HG02763 (cell line): ENCODE data around the gene SORCS1.

Experiments
- ATAC-seq: cut with Tn5 transposase; IDR thresholded peaks from one replicate; pipeline ENCODE4 v1.9.1; 2021; ENCODE audit warnings: mild to moderate bottlenecking, moderate library complexity; ENCODE audit not compliant: unreplicated experiment

The SORCS1 gene

DNA sequence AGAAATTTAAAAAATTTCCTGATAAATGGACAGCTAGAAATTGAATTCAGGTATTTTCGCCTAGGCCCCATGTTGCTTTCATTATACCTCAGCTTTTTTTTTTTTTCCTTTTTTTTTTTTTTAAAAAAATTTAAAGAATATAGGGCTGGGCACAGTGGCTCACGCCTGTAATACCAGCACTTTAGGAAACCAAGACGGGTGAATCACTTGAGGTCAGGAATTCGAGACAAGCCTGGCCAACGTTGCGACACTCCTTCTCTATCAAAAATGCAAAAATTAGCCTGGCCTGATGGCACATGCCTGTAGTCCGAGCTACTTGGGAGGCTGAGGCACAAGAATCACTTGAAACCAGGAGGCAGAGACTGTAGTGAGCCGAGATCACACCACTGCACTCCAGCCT is 334.0 kb downstream of the SORCS1 start:
- ATAC-seq: no peak

DNA sequence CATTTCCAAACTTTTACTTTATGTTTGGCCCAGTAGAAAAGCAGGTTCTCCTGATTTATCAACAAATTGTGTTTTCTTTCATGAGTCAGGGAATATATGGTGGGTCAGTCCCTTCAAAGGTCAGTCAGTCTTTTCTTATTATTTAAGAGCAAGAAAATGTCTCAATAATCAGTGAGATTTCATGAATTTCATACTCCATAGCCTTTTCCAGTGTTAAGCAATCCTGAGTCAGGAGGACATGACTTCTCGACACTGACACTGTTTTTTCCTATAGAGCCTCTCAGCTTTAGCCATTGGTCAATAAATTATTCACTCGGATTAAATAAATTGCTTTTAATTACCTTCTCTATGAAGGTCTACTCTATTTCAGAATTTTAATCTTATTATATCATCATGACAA is 334.5 kb downstream of the SORCS1 start:
- ATAC-seq: no peak

DNA sequence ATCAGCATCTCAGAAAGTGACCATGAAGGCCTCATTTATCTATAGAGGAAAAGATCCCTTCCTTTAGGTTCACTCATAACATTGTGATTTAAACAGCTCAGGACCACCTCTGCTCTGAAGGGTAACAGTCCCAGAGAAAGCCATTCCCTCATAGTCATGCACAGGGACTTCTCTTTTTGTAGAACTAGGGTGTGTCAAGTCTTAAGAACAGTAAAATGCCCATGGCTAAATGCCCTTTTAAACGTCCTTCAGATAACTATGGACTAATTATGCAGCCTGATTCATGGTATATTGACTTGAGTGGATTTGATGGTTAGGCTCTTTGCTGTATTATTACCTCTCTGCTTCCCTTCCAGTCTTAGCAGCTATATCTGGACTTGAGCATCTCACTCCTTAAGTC is 337.8 kb downstream of the SORCS1 start:
- no peak for ATAC-seq

DNA sequence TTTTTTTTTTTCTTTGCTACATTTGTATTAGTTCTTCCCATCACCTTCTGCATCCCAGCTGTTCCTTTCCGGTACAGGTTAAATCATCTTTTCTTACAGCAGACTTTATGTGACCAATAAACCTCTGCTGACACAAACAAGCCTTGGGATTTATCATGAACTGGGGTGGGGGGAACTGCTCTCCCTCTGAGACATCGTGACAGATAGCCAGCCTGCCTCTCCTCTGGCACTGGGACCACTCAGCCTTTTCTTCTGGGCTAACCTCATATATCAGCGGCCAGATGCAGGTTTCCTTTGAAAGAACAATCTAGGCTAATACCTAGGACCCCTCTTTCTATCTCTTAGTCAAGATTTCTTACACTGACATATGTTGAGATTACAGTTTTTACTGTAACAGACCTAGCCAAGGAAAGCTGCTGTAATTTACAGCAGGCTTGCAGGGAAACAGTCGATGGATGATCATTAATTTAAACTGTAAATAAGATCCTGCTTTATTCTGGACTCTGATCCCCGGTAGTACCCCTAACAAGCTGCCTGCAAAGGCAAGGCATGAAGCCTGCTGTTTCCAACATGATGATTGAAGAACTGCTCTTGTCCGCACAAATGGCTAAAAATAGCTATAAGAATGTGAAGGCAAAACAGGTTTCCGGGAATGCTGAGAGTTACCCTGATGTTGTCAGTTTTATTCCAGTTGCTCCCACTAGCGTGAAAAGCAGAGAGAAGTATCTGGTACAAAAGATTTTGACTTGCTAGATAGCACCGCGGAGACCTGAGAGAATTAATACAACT is 338.7 kb downstream of the SORCS1 start:
- no peak for ATAC-seq

DNA sequence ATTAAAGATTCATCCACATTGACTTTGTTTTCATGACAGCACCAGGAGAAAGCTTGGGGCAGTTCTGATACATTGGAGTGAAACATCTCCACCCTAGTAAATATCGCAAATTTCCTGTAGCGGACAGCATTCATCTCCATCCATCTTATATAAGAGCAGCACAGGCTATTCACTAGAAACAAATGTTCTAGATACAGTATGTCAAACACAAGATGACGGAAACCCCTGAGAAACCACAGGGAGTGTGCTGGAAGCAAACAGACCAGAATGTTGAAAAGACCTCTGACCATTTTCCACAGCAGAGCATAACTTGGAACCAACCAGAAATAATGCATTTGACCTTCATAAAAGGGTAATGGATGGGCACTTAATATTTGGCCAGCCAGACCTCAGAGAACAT is 343.9 kb downstream of the SORCS1 start:
- no peak for ATAC-seq

DNA sequence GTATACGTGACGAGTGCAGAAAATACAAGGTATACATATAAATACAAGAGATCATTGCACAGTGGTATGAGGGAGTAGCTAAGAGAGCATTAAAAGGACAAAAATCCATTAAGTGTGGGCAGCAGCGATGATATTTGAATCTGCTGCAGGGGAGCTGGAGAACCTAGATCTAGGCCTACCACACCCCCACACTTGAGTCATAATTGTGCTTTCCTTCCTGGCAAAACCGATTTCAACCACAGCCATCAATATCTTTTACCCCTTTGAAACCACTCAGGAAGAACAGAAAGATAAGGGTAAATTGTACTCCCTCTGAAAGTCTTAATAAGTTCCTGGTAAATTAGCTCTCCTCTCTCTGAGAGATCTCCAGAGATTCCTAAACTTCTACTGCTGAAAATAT is 345.0 kb downstream of the SORCS1 start:
- ATAC-seq: no peak

DNA sequence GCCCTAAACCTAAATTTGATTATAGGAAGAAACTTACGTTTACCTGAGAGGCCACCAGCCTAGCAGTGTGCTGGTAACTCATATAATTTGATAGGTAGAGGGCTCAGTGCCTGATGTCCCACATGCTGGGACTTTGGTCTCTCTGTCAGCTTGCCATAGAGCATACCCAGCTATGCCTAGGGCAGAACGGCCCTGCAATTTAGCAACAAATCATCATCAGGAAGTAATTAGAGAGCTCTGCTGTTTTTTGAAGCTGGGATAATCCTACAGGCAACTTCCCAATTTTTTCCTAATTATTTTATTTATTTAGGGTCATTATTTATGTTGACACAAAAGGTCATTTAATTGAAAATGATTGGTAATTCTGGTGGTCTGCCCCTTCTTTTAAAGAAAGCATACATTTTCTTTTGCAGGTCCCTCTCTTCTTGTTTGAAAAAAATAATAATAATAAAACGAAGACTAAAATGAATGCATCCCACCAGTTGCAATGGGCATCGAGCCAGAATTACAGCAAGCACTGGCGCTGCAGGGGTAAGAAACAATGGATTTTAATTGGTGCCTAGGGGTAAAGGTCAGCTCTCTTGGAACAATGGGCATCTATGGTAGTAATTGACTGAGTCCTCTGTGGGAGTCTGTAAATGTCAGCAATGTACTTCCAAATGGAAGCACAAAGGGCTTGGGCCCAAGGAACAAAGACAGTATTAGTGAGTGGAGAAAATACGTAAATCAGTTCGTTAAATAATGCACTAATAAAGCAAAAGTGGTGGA is 348.0 kb downstream of the SORCS1 start:
- no peak for ATAC-seq

DNA sequence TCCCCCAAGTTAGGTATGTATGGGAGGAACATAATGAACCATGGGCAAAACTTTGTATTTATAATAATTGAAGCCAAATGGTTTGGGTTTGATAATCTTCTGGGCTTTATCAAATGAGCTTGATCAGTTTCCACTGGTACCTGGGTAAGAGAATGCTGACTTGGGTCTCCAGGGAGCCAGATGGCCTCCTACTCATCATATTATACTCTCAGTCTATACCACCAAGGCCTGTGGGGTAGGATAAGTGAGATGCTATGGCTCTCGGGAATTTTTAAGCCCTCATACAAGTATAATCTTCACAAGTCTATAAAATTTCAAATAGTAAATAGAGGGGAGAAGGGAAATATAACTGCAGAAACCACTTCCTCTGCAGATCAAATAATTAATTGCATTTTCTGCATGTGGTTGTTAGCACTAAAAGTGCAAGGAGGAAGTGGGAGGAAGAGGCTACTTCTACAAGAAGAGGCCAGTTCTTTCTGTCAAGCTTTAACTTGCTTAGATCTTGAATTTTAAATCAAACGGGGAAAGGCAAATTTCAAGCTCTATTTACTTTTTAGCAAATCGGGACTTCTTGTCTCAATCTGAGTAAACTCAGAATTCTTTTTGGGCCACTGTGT is 349.0 kb downstream of the SORCS1 start:
- ATAC-seq: no peak

DNA sequence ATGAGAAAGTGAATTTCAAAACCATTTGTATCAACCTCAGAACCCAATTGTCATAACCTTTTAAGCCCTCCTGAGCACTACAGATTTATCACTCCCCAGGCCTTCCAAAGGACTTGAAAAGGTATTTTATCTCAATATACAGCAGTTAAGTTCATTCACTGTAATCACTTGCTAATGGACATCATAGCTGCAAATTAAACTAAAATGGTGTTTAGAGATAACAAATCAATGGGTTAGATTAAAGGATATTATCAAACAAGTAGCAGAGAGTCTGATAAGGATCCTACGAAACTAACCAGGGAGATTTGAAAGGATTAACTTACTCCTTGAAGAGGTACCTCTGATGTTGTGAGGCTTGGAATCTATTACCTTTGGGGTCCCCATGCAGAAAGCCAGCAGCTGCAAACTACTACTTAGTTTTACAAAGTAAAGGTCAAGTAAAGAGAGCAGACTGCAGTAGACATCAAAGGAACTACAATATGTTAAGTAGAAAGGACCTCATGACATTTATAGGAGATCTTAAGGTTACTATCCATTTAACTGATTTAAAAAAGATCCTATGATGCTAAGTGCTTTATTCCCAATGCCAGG is 359.4 kb downstream of the SORCS1 start:
- ATAC-seq: no peak

DNA sequence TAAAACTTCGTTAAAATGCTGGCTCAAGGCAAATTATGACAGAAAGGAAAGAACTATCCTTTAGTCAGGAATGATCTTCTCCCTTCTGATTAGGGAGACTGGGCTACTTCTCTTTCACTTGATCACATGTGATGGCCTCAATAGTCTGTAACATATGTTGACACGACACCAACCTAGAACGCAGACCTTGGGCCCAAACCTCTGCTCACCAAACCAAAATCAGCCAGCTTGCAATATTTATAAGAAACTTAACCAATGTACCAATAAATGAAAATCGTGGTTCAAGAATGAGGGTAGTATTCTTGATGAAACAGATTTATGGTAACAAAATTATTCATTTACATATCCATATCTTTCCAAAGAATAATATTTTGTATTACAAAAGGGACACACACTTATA is 361.6 kb downstream of the SORCS1 start:
- no peak for ATAC-seq

DNA sequence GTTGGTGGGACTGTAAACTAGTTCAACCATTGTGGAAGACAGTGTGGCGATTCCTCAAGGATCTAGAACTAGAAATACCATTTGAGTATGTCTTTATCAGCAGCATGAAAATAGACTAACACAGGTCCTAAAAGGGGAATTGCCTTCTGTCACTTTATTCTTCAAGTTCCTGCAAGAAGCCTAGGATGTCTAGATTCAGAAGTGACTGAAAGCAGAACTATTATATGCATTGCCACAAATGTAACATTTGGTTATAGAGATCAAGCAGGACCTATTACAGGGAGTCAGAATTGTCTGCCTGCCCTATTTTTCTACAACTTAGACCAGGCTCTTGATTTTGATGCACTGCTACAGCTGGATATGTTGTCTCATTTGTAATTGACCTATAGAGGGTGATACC is 364.7 kb downstream of the SORCS1 start:
- no peak for ATAC-seq

DNA sequence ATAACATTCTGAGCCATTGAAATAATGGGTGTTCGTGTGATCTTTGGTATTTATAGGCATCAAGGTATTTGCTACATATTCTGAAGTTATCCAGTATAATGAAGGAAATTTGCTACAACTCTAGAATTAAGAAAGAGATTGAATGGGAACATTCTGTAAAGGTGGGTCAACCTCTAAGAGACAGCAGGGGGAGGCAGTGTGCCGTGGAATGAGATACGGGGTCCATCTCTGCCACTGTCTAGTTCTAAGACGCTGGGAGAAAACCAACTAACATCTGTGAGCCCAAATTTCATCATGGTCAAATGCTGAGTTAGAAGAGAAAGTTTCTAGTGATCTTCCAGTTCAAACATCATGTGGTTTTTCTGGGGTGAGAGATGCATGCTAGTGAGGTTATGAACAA is 368.9 kb downstream of the SORCS1 start:
- peak; percentile 95 for ATAC-seq

DNA sequence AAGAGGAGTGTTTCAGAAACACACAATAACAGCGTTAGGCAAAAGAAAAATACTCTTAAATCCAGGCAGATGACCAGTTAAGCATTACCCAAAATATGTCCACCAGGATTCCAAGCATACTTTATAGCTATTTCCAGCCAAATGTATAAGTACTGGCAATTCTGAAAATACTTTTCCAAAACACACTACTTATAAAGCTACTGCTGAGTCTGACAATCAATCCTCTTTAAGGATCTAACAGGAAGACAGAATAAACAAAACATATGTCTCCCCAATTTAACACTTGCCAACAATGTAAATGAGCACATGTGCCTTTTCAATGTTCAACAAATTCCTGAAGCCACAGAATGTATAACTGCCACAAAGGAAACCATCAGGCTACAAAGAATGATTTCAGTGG is 370.9 kb downstream of the SORCS1 start:
- ATAC-seq: no peak

DNA sequence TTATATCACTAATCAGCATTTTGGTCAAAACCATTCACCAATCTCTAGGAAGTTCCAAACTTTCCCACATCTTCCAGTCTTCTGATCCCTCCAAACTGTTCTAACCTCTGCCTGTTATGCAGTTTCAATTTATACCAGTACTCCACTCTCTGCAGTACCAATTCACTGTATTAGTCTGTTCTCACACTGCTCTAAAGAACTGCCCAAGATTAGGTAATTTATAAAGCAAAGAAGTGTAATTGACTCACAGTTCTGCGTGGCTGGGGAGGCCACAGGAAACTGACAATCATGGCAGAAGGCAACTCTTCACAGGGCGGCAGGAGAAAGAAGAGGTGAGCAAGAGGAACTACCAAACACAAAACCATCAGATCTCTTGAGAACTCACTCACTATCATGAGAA is 374.9 kb downstream of the SORCS1 start:
- ATAC-seq: no peak

DNA sequence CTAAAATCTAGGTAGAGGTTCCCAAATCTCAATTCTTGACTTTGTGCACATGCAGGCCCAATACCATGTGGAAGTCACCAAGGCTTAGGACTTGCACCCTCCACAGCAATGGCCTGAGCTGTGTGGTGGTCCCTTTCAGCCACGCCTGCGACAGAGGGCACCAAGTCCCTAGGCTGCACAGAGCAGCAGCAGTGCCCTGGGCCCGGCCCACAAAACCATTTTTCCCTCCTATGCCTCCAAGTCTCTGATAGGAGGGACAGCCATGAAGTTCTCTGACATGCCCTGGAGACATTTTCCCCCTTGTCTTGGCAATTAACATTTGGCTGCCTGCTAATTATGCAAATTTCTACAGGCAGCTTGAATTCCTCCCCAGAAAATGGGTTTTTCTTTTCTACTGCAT is 375.5 kb downstream of the SORCS1 start:
- no peak for ATAC-seq

DNA sequence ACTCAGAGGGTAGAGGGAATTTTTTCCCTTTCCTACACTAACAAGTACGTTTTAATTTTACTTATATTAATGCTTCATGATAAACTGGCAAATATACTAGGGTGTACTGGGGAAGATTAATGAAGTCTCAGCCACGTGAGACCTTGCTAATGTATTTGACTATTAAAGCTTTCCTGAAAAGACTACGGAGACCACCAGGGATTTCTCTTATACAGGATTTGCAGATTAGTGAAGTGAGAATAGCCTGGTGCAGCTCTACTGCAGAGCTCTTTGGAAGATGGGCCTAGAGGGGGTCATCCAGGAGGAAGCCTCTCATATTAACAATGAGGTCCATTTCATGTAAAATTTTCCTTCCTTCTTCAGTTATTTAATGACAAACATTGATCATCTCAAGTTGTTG is 379.0 kb downstream of the SORCS1 start:
- ATAC-seq: no peak

DNA sequence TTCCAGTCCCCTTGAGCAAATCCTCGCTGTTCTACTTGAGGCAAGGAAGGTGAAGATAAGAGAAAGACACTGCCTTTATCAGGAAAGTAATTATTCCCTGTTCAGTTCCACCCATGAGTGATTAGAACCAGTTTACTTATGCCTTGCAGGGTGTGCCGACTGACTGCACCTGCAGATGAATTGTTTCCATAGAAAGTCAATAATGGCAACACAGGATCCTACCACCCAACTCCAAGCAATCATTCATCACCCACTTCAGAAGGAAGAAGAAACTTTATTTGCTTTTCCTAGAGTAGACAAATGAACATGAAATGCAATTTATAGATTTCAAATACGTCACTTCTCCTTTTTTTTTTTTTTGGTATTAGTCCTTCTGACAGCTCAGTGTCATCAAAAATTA is 383.9 kb downstream of the SORCS1 start:
- no peak for ATAC-seq

DNA sequence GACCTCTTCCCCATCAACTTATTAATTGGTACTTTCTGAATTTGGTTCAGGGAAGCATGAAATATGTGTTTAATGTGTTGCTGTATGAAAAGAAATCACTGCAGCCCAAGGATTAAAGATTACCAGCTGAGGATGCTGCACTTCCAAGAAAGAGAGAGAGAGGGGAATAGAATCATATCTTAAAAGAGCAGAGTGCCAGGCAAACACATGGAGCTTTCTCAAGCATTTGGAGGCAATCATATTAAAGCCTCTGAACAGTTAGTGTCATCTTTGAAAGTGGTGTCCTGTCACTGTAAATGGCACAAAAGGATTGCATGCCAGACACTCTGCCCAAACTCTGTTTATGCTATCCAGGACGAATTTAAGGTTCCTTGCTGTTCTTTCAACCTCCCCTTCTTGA is 386.7 kb downstream of the SORCS1 start:
- ATAC-seq: no peak

DNA sequence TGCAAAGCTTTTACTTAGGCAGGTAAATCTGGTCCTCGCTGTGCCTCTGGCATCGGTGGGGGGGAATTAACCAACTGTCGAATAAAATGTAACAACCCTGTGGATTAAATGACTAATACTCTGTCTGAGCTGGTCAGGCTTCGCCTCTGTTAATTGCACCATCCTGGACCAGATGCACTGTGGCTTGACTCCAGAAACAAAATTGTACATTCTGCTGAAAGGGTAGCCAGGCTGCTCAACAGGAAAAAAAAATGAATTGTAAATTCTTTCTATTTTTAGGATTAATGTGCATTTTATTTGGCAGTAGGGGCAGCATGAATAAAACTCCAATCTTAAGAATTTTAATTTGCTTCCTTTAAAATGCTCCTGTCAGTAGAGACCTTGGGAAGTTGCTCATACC is 389.4 kb downstream of the SORCS1 start:
- no peak for ATAC-seq

DNA sequence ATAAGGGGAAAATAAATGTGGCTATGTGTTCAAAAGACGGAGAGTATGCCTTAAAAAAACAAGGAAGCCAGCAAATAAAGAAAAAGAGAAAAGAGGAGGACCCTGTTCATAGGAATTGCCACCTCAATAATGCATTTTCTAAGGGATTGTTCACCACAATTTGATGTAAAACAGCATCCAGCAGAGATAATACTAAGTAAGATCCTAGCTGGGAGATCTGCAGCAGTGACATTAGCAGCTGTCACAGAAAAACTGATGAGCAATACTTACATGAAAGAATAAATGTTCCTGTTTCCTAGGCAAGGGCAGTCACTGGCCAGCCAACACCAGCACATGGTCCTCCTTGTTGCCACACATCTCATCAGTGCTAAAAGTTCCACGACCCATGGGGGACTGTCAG is 391.5 kb downstream of the SORCS1 start:
- no peak for ATAC-seq

DNA sequence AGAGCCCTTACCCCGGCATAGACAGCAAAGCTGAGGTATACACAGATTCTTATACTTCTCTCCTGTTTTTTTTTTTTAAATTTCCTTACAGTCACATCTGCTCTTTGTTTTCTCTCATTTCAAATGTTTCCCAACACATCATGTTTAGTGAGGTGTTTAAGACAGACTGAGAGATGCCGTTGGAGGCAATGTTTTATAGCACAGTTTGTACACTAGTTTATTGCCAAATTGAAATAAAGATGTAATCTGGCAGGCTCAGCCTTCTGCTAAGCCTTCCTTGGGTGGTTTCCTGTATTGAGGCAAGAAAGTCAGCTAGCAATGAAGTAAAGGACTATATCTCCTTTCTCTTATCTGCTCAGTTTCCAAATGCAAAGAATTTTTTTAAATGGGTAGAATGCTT is 393.4 kb downstream of the SORCS1 start:
- ATAC-seq: no peak

DNA sequence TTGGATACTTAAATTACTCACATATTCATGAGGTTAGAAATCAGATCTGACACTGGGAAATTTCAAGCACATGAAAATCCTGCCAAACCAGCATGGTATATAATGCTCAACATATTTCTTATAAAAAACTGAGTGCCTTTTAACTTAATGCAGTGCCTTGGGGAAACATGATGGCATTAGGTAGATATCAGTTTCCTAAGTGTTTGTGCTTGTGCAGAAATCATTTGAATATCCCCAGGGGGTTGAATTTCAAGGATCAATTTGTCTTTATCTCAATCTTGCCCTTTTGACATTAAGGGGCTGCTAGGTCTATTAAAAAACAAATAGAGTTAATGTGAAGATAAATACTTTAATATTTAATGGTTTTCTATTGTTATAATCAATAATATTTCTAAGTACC is 396.3 kb downstream of the SORCS1 start:
- ATAC-seq: no peak
